CD4-positive, CD25-positive, alpha-beta regulatory T cell (primary cell): ENCODE results near the gene ZNF101. TPM values are rescaled to one million over a fixed set of nuclear protein-coding genes. Genes with fewer than 3 reads are reported as not detected.

ENCODE experiments used
- polyA plus RNA-seq, 4 donors: library from polyadenylated mRNA; unstranded; fragments of 300-500 nt; fragmentation: Illumina TruSeq; gene quantifications; one replicate each; pipeline ENCODE4 v1.2.3, GENCODE V29; 2021
- total RNA-seq: library from RNA; stranded (reverse); gene quantifications from one replicate; pipeline ENCODE4 v1.2.3, GENCODE V29; 2022

The ZNF101 gene
- total and polyA plus RNA-seq, 5 donors from 2014 or later = 84.4 to 168 (median 124) TPM

Other genes with a start within 250 kb of the ZNF101 start
- gene TSSK6, start 153.3 kb upstream of the ZNF101 start, total RNA-seq = 6.2 TPM
- 1 to 10 TPM; 1.6 to 3.0 (median 1.8) TPM for gene TSSK6, start 153.3 kb upstream of the ZNF101 start, polyA plus RNA-seq
- gene NDUFA13, start 152.6 kb upstream of the ZNF101 start, total RNA-seq = 196 TPM
- 100 to 1,000 TPM; 358 to 453 (median 400) TPM for gene NDUFA13, start 152.6 kb upstream of the ZNF101 start, polyA plus RNA-seq
- gene YJEFN3, start 139.9 kb upstream of the ZNF101 start, total RNA-seq = 6.6 TPM
- gene YJEFN3, start 139.9 kb upstream of the ZNF101 start, polyA plus RNA-seq = not detected
- gene CILP2, start 130.6 kb upstream of the ZNF101 start, total RNA-seq = 0.42 TPM
- under 1 TPM in 3 of 4 donors, not detected in 1; 0.09 to 0.42 (median 0.21) TPM for gene CILP2, start 130.6 kb upstream of the ZNF101 start, polyA plus RNA-seq
- gene PBX4, start 50.2 kb upstream of the ZNF101 start, total RNA-seq = 85.3 TPM
- gene PBX4, start 50.2 kb upstream of the ZNF101 start, polyA plus RNA-seq = 1 to 10 TPM; 4.1 to 7.2 (median 5.9) TPM
- 120 TPM for gene LPAR2, start 40.6 kb upstream of the ZNF101 start, total RNA-seq
- 10 to 100 TPM; 29.9 to 48.5 (median 40.4) TPM for gene LPAR2, start 40.6 kb upstream of the ZNF101 start, polyA plus RNA-seq
- 155 TPM for gene GMIP, start 25.2 kb upstream of the ZNF101 start, total RNA-seq
- gene GMIP, start 25.2 kb upstream of the ZNF101 start, polyA plus RNA-seq = 10 to 100 TPM; 42.1 to 51.0 (median 45.7) TPM
- gene ATP13A1, start 5.2 kb upstream of the ZNF101 start, total RNA-seq = 114 TPM
- gene ATP13A1, start 5.2 kb upstream of the ZNF101 start, polyA plus RNA-seq = 10 to 100 TPM; 24.1 to 31.9 (median 30.7) TPM
- 19.8 TPM for gene ZNF14, start 64.3 kb downstream of the ZNF101 start, total RNA-seq
- 10 to 100 TPM in 3 of 4 donors, 1 to 10 TPM in 1; 8.5 to 12.4 (median 11.7) TPM for gene ZNF14, start 64.3 kb downstream of the ZNF101 start, polyA plus RNA-seq
- 32.6 TPM for gene ZNF506, start 152.9 kb downstream of the ZNF101 start, total RNA-seq
- gene ZNF506, start 152.9 kb downstream of the ZNF101 start, polyA plus RNA-seq = 10 to 100 TPM; 16.8 to 30.1 (median 22.3) TPM
- 5.0 TPM for gene ZNF253, start 197.0 kb downstream of the ZNF101 start, total RNA-seq
- gene ZNF253, start 197.0 kb downstream of the ZNF101 start, polyA plus RNA-seq = 10 to 100 TPM in 2 of 4 donors, 1 to 10 TPM in 2; 5.8 to 17.0 (median 11.7) TPM
- 5.6 TPM for gene ZNF93, start 232.1 kb downstream of the ZNF101 start, total RNA-seq
- 10 to 100 TPM in 3 of 4 donors, 1 to 10 TPM in 1; 6.5 to 14.6 (median 10.7) TPM for gene ZNF93, start 232.1 kb downstream of the ZNF101 start, polyA plus RNA-seq